HuH-7.5 (cell line): Measurements from ENCODE around the gene RAB3A.

ENCODE experiments used
- DNase-seq: peaks from one replicate; pipeline ENCODE4 v3.0.0; 2011; ENCODE audit warnings: low spot score

The RAB3A gene

GRCh38 chr19:18197306-18197705 is 6.5 kb downstream of the RAB3A start:
- DNase-seq: no peak

- no peak for DNase-seq
These were observed 7.4 kb downstream of the RAB3A start for GRCh38 chr19:18196511-18196845.

GRCh38 chr19:18194554-18195238 is 9.1 kb downstream of the RAB3A start:
- no peak for DNase-seq

GRCh38 chr19:18194181-18194530 is 9.7 kb downstream of the RAB3A start:
- no peak for DNase-seq

- no peak for DNase-seq
These were observed 10.3 kb downstream of the RAB3A start for GRCh38 chr19:18193388-18194180.

- DNase-seq: peak; percentile 95
These were observed 11.0 kb downstream of the RAB3A start, which contains the start of gene MPV17L2 for GRCh38 chr19:18192673-18193387. Gene MPV17L2, plus strand, starts transcription at chr19:18193218. Its CDS starts 64 bp downstream, at chr19:18193282.

- no peak for DNase-seq
These were observed 12.2 kb downstream of the RAB3A start for GRCh38 chr19:18191640-18192062.

- DNase-seq: no peak
These were observed 13.6 kb downstream of the RAB3A start for GRCh38 chr19:18190278-18190677.

GRCh38 chr19:18185538-18185937 is 18.3 kb downstream of the RAB3A start:
- DNase-seq: no peak

- no peak for DNase-seq
These were observed 20.3 kb downstream of the RAB3A start for GRCh38 chr19:18183529-18183928.

GRCh38 chr19:18179957-18180356 is 23.9 kb downstream of the RAB3A start:
- no peak for DNase-seq

- no peak for DNase-seq
These were observed 27.2 kb downstream of the RAB3A start for GRCh38 chr19:18176367-18177310.

GRCh38 chr19:18174983-18175382 is 28.9 kb downstream of the RAB3A start:
- no peak for DNase-seq

GRCh38 chr19:18173572-18174288 is 30.1 kb downstream of the RAB3A start, which contains the start of gene IFI30:
Gene IFI30, plus strand, starts transcription at chr19:18173813. Its CDS starts 29 bp downstream, at chr19:18173842.
- peak; percentile 96 for DNase-seq

GRCh38 chr19:18173054-18173571 is 30.7 kb downstream of the RAB3A start:
- DNase-seq: no peak

- DNase-seq: no peak
These were observed 31.4 kb downstream of the RAB3A start for GRCh38 chr19:18172331-18173053.

GRCh38 chr19:18171605-18172327 is 32.1 kb downstream of the RAB3A start:
- DNase-seq: no peak

- DNase-seq: peak; percentile 29
These were observed 33.1 kb downstream of the RAB3A start for GRCh38 chr19:18170714-18171255.
